NCI-H226 (cell line): ENCODE data around the gene SRC.
A peak's percentile ranks its signal among the peaks of the same experiment; 100 is the strongest.

Source experiments
- DNase-seq: peaks from one replicate; pipeline ENCODE4 v3.0.0-alpha.2; 2015

SRC gene

GRCh38 chr20:37385176-37385575 is 39.2 kb downstream of the SRC start:
- DNase-seq, result no peak

GRCh38 chr20:37385659-37386504 is 39.9 kb downstream of the SRC start:
- no peak for DNase-seq

- no peak for DNase-seq
Measured at GRCh38 chr20:37386505-37387251, 40.7 kb downstream of the SRC start.

GRCh38 chr20:37387519-37388269 is 41.8 kb downstream of the SRC start:
- no peak for DNase-seq

- no peak for DNase-seq
Measured at GRCh38 chr20:37388831-37389230, 42.9 kb downstream of the SRC start.

- no peak for DNase-seq
Measured at GRCh38 chr20:37389241-37389747, 43.4 kb downstream of the SRC start.

GRCh38 chr20:37389844-37390275 is 43.9 kb downstream of the SRC start:
- DNase-seq, result no peak

GRCh38 chr20:37390503-37390890 is 44.6 kb downstream of the SRC start:
- DNase-seq, result no peak

GRCh38 chr20:37390891-37391525 is 45.1 kb downstream of the SRC start:
- no peak for DNase-seq

- DNase-seq, result no peak
Measured at GRCh38 chr20:37392441-37393195, 46.7 kb downstream of the SRC start.

GRCh38 chr20:37393196-37393862 is 47.4 kb downstream of the SRC start:
- DNase-seq, result no peak

- DNase-seq, result no peak
Measured at GRCh38 chr20:37393863-37394542, 48.1 kb downstream of the SRC start.

- no peak for DNase-seq
Measured at GRCh38 chr20:37394543-37395409, 48.8 kb downstream of the SRC start.

- no peak for DNase-seq
Measured at GRCh38 chr20:37395410-37395797, 49.5 kb downstream of the SRC start.

- DNase-seq, result no peak
Measured at GRCh38 chr20:37395921-37396415, 50.0 kb downstream of the SRC start.

- DNase-seq, result no peak
Measured at GRCh38 chr20:37396416-37397075, 50.6 kb downstream of the SRC start.

GRCh38 chr20:37397076-37397953 is 51.4 kb downstream of the SRC start:
- peak; percentile 48 for DNase-seq
